ENCODE results near the gene DDX27. TPM values are rescaled to one million over a fixed set of nuclear protein-coding genes. Genes with fewer than 3 reads are reported as not detected.

The DDX27 gene
- total and polyA plus RNA-seq, 2 of the 13 experiments (the other 11 are each of a cell fraction or from before 2014, with no cell fraction given) = 42.6 to 72.8 TPM

- TF ChIP-seq ELK4 (CRISPR knock-in tag; IDR thresholded peaks at IDR 0.05; ENCODE audit: borderline replicate concordance) (no peak), SOX6 (IDR thresholded peaks at IDR 0.05) (no peak), SOX6 (CRISPR knock-in tag; IDR thresholded peaks at IDR 0.05) (peak; percentile 14; the same call in 1 of the 2 replicates), TRIM24 (CRISPR knock-in tag; IDR thresholded peaks at IDR 0.05) (no peak), JUND (CRISPR knock-in tag; IDR thresholded peaks at IDR 0.05) (no peak), ZNF609 (CRISPR knock-in tag; IDR thresholded peaks at IDR 0.05; ENCODE audit: borderline replicate concordance) (no peak), TOE1 (CRISPR knock-in tag; IDR thresholded peaks at IDR 0.05) (no peak), ZNF513 (CRISPR knock-in tag; conservative IDR thresholded peaks at IDR 0.05) (no peak), KAT8 (CRISPR knock-in tag; IDR thresholded peaks at IDR 0.05) (no peak), ZNF367 (CRISPR knock-in tag; IDR thresholded peaks at IDR 0.05; ENCODE audit: borderline replicate concordance) (no peak), ATF7-NPFF (CRISPR knock-in tag; IDR thresholded peaks at IDR 0.05; ENCODE audit: low read depth) (no peak), KLF13 (CRISPR knock-in tag; IDR thresholded peaks at IDR 0.05) (no peak)
- TF ChIP-seq, protein P1, sequence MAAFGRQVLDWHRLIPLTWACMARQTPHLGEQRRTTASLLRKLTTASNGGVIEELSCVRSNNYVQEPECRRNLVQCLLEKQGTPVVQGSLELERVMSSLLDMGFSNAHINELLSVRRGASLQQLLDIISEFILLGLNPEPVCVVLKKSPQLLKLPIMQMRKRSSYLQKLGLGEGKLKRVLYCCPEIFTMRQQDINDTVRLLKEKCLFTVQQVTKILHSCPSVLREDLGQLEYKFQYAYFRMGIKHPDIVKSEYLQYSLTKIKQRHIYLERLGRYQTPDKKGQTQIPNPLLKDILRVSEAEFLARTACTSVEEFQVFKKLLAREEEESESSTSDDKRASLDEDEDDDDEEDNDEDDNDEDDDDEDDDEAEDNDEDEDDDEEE (CRISPR knock-in tag; IDR thresholded peaks at IDR 0.05) = no peak
- TF ChIP-seq, protein P2, sequence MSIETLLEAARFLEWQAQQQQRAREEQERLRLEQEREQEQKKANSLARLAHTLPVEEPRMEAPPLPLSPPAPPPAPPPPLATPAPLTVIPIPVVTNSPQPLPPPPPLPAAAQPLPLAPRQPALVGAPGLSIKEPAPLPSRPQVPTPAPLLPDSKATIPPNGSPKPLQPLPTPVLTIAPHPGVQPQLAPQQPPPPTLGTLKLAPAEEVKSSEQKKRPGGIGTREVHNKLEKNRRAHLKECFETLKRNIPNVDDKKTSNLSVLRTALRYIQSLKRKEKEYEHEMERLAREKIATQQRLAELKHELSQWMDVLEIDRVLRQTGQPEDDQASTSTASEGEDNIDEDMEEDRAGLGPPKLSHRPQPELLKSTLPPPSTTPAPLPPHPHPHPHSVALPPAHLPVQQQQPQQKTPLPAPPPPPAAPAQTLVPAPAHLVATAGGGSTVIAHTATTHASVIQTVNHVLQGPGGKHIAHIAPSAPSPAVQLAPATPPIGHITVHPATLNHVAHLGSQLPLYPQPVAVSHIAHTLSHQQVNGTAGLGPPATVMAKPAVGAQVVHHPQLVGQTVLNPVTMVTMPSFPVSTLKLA (IDR thresholded peaks at IDR 0.05) = no peak
- TF ChIP-seq, protein P3, sequence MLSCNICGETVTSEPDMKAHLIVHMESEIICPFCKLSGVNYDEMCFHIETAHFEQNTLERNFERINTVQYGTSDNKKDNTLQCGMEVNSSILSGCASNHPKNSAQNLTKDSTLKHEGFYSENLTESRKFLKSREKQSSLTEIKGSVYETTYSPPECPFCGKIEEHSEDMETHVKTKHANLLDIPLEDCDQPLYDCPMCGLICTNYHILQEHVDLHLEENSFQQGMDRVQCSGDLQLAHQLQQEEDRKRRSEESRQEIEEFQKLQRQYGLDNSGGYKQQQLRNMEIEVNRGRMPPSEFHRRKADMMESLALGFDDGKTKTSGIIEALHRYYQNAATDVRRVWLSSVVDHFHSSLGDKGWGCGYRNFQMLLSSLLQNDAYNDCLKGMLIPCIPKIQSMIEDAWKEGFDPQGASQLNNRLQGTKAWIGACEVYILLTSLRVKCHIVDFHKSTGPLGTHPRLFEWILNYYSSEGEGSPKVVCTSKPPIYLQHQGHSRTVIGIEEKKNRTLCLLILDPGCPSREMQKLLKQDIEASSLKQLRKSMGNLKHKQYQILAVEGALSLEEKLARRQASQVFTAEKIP (CRISPR knock-in tag; IDR thresholded peaks at IDR 0.05; ENCODE audit: borderline replicate concordance) = no peak
These were observed 64.7 kb downstream of the DDX27 start (continued) for GRCh38 chr20:49283703-49284625.
